HG03095 (cell line): ENCODE data around the gene TMED7.

Experiments used
- ATAC-seq: cut with Tn5 transposase; IDR thresholded peaks from one replicate; pipeline ENCODE4 v1.9.1; 2021; ENCODE audit warnings: moderate library complexity; ENCODE audit not compliant: unreplicated experiment

Gene TMED7

GRCh38 chr5:115629903-115630302 is 4.1 kb upstream of the TMED7 start:
- no peak for ATAC-seq

GRCh38 chr5:115627295-115627865 is 1.5 kb upstream of the TMED7 start:
- no peak for ATAC-seq

DNA sequence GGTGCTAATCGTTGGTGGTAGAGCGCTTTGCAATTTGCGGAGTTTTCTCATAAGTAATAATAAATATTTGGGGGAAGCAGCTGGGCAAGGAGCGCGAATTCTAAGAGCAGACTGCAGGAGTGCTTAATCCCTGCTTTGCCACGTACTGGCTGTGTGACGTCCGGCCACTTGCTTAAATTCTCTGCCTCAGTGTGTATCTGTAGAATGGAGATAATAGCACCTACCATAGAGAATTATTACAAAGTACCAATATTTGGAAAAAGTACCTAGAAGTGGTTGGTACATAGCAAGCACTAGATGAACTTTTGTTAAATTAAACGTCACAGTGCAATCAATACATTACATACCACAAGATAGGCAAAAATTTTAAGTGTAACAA is 598 bp upstream of the TMED7 start:
- ATAC-seq, result peak; percentile 28

DNA sequence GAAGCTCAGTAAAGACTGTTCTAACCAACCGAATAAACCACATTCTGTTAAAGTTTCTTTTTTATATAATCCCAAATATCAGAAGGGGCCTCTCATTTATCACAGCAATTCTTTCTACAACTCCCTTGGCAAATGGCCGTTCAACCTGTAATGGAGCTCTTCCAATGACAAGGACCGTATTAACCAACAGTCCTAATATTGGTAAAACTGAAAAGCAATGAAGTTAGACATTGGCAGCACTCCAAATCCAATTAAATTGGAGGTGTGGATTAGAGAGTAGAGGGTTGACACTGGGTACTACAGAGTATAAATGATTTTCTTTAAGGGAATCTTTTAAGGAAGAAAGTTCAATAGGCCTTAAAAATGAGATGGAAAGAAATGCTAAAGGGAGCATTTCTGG is 842 bp downstream of the TMED7 start:
- no peak for ATAC-seq

GRCh38 chr5:115623658-115624057 is 2.2 kb downstream of the TMED7 start:
- ATAC-seq, result no peak

DNA sequence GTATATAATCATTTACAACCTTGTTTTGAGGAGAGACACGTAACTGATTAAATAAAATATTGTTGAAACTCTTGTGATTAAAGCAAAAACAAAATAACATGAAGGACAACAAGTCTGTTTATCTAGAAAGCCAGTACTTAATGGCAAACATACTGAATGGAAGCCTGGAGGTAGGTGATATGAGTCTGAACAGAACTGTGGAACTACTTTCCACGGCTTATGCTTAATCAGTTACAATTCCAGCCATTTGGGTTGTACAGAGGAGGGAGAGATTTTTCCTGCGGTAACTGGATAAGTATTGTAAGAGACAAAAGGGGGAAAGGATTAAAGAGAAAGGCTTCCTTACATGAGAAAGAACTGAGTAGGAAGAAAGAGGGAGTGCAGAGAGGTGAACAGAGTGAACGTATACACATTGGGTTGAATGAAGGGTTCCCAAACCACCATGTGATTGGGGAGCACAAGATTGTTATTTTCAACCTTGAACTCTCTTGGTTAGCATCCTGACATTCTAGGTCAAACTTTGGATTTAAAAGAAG is 4.4 kb downstream of the TMED7 start:
- ATAC-seq, result no peak

DNA sequence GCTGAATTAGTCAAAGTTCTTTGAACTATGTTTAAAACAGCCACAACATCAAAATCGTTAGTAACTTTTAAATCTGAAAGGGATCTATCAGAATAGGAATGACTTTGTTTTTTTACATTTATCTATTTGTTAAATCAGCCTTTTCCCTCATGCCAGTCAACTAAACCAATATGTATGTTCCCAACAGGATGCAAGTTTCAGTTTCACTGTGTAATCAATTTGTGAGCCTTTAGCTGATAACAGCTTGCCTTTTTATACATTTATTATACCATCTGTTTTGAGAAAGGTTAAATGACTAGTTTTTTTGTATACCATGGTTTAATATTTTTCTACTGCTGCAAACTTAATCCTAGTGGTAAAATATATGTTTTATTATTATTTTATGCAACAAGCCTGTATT is 8.9 kb downstream of the TMED7 start:
- ATAC-seq, result no peak

DNA sequence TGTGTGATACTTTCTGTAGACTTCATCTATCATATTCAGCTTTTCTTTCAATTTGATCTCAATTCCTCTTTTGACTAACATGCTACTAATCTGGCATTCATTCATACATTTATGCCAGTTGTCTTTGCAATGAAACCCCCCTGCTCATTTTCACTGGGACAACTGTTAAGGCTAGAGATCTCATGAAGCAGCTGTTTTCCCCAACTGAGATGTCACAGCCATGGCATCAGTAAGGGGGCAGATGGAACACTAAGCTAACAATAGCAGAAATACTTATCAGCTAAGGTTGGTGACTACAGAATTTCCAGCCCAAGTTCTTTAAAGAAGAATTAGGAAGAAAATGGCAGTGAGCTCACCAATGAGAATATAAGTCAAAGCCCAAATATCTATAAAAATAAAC is 9.4 kb downstream of the TMED7 start:
- no peak for ATAC-seq

DNA sequence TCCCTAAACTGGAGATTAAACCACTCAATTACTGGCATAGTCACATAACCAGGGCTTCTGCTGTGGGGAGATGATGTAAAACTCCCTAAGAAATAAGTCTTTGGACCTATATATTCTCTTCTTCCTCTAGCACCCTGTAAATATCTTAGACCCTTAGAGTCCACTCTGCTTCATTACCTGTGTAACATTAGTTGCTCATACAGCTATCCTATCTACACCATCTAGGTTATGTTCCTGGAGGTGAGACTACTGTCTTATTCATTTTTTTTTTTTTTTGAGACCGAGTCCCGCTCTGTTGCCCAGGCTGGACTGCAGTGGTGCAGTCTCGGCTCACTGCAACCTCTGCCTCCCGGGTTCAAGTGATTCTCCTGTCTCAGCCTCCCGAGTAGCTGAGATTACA is 14.0 kb downstream of the TMED7 start:
- ATAC-seq, result no peak

- no peak for ATAC-seq
Measured at GRCh38 chr5:115607935-115608334, 17.9 kb downstream of the TMED7 start.

DNA sequence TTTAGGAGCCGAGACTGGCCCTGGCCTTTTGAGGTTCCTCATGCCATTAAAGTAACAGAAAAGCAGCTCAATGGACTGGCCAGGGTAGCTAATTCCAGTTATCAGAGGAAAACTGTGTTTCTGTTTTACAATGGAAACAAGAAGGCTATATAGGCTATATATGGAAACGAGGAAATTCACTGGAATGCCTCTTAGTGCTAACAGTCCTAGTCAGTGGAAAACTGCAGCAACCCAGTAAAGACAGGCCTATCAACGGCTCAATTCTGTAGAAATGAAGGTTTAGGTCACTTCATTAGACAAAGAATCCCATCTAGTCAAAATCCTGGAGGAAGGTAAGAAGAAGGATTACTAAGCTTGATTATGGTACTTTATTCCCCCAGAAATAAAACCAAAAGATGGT is 20.4 kb downstream of the TMED7 start:
- ATAC-seq, result no peak

- ATAC-seq, result peak; percentile 4
Measured at GRCh38 chr5:115602591-115603125, 23.2 kb downstream of the TMED7 start.

DNA sequence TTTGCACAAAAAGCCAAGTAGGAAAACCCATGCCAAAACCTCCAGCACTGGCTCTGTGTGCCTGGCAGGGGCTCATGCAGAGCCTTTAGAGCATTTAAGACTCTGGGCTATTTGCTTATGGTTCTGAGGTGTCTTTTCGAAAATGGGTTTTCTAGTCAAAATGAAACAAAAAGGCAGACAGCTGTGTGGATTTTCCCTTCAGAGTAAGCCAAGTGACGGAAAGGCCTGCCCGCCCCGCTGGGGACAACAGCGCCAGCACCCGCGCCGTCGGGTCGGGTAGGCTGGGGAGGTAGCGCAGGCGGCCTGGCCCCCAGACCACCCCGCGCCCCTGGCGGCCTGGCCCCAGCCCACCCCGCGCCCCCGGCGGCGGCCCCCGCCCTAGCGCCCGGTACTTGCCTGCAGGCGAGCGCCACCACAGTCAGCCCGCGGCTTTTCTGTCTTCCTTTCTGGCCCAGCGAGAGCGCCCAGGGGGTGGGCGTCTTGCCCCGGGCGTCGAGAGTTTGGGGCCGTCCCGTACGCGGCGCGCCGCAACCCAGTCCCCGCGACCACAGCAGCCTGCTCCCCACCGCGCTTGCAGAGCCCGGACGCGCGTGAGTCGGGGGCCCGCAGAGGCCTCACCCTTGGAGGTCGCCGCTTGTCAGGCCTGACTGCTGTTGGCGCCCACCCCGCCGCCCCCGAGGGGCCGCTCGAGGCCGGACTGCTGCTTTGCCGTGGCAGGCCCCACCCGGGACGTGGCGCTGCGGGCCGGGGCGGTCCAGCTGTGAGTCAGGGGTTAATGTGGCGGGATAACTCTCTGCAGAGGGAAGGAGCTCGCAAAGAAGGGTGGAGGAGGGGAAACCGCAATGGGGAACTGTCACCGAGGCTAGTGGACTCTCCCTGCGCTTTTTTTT is 23.9 kb downstream of the TMED7 start, which contains the start of gene TICAM2:
Gene TICAM2 (minus strand): TSS at position 779 of the 890 bp plus-strand sequence. CDS start 21,223 bp downstream, outside the sequence.
- peak; percentile 79 for ATAC-seq

GRCh38 chr5:115600766-115601165 is 25.1 kb downstream of the TMED7 start:
- ATAC-seq, result no peak

DNA sequence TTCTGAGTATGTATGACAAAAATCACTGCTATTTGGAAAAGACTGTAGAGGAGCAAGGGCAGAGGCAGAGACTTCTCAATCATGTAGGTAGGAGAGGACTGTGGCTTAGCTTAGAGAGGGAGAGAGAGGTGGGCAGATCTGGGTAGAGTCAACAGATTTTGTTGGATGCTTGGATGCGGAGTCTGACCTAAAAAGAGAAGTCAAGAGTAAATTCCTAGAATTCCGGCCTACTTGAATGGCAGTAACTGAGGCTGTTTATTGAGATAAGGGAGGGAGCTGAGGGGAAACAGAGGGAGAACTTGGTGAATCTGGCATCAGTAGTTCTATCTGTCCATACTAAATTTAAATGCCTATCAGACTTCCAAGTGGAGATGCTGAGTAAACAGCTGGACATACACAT is 25.9 kb downstream of the TMED7 start:
- ATAC-seq, result no peak

- peak; percentile 33 for ATAC-seq
Measured at GRCh38 chr5:115599502-115599901, 26.3 kb downstream of the TMED7 start.

DNA sequence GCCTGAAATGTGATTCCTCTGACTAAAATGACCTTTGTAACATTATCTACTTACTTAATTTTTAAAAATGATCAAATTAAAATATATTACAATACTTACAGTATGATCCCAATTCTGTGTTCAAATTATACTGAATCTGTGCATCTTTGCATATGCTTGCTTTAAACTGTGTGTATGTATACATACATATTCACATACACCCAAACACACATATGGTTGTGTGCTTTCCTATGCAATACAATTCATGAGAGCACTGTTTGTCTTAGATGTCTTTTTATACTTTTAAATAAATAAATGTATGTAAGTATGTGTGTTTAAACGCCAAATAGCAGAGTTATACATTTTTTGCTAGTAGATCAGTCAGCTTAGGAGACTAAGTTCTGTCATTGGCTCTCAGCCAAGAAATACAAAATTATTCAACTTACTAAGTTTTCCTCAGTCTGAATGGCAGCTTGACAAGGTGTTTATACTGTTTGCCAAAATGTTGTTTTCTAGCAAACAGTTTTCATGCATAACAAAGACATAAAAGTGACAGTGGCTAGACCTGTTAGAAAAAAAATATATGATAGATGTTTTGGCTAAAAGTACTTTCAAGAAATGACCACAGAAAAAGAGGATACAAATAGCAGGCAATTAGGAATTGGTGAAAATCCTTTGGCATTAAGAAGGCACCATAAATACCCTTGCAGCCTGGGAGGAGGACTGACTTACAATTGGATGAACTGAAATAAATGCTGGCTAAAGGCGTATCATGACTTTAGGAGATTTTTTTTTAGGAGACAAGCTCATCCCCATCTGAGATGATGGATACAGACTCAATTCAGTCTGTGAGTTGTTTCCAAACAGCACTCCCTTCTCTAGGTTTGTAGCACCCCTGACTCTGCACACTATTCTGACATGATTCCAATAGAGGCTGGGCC is 31.4 kb downstream of the TMED7 start:
- ATAC-seq, result no peak

DNA sequence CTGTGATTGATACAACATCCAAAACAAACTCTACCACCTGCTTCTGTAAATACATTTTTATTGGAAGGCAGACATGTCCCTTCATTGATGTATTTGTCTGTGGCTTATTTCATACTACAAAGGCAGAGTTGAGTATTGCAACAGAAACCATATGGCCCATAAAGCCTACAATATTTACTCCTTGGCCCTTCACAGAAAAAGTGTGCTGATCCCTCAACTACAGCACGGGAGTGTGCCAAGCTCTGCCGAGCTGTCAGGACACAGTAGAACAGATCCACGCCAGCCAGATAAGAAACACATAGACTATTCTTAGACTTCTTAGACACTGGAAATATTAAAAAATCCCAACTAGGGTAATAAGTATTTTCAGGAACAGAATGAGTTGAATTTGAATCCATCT is 36.8 kb downstream of the TMED7 start:
- no peak for ATAC-seq

- no peak for ATAC-seq
Measured at GRCh38 chr5:115588640-115589039, 37.2 kb downstream of the TMED7 start.

- no peak for ATAC-seq
Measured at GRCh38 chr5:115586525-115587146, 39.2 kb downstream of the TMED7 start.
